Neutrophil (primary cell): ENCODE measurements around the gene MRPL24.

Source experiments
- H3K27ac ChIP-seq: fragments of 200-600 bp; sonication (generic); 2 replicates; pipeline ENCODE4 v1.5.1; 2016; ENCODE audit warnings: mild to moderate bottlenecking, moderate library complexity
- H3K27me3 ChIP-seq: fragments of 200-600 bp; sonication (generic); 2 replicates; pipeline ENCODE4 v1.6.0; 2016; ENCODE audit warnings: mild to moderate bottlenecking
- H3K36me3 ChIP-seq: fragments of 200-600 bp; sonication (generic); 2 replicates; pipeline ENCODE4 v1.5.1; 2017
- H3K4me1 ChIP-seq, 2 experiments: fragments of 200-600 bp in 1 of 2; sonication (generic) in 1 of 2; 1 replicate in 1 of 2; 2 replicates in 1 of 2; pipeline versions ENCODE4 v1.5.1 to v1.6.1; 2013 to 2016; ENCODE audit warnings: low read depth in 1 of 2, low read length in 1 of 2, mild to moderate bottlenecking in 1 of 2, moderate library complexity in 1 of 2; ENCODE audit not compliant: control insufficient read depth in 1 of 2, insufficient read depth in 1 of 2
- H3K4me3 ChIP-seq, 2 experiments: fragments of 200-600 bp in 1 of 2; sonication (generic) in 1 of 2; 1 replicate in 1 of 2; 2 replicates in 1 of 2; pipeline ENCODE4 v1.5.1; 2013 to 2016; ENCODE audit warnings: low read depth in 1 of 2, low read length in 1 of 2, mild to moderate bottlenecking in 1 of 2, moderate library complexity in 1 of 2
- H3K9me3 ChIP-seq: fragments of 200-600 bp; sonication (generic); 2 replicates; pipeline ENCODE4 v1.5.1; 2016
- TF ChIP-seq, protein P1 (sequence below): fragments of 200-600 bp; sonication (generic); IDR thresholded peaks from 2 replicates; pipeline ENCODE4 v1.5.1; 2016; ENCODE audit warnings: antibody characterized with exemption

MRPL24 gene

GRCh38 chr1:156740237-156740740 is 599 bp downstream of the MRPL24 start:
- peaks cover 44% of the 10 kb centered on the region for H3K36me3 ChIP-seq
- TF ChIP-seq, protein P1, sequence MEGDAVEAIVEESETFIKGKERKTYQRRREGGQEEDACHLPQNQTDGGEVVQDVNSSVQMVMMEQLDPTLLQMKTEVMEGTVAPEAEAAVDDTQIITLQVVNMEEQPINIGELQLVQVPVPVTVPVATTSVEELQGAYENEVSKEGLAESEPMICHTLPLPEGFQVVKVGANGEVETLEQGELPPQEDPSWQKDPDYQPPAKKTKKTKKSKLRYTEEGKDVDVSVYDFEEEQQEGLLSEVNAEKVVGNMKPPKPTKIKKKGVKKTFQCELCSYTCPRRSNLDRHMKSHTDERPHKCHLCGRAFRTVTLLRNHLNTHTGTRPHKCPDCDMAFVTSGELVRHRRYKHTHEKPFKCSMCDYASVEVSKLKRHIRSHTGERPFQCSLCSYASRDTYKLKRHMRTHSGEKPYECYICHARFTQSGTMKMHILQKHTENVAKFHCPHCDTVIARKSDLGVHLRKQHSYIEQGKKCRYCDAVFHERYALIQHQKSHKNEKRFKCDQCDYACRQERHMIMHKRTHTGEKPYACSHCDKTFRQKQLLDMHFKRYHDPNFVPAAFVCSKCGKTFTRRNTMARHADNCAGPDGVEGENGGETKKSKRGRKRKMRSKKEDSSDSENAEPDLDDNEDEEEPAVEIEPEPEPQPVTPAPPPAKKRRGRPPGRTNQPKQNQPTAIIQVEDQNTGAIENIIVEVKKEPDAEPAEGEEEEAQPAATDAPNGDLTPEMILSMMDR: no peak
- peaks cover 27 to 33% of the 10 kb centered on the region in 2 experiments for H3K4me1 ChIP-seq
- H3K4me3 ChIP-seq: peak overlapping the region; percentile 77 to 82
- no peaks in the 10 kb centered on the region for H3K27me3 ChIP-seq
- H3K9me3 ChIP-seq: no peaks in the 10 kb centered on the region
- peak overlapping the region; percentile 90 for H3K27ac ChIP-seq

- Histone ChIP-seq H3K9me3 (no peaks in the 10 kb centered on the region), H3K27ac (no peak overlapping the region), H3K36me3 (peaks cover 42% of the 10 kb centered on the region), H3K4me3 (no peak overlapping the region), H3K4me1 (peaks cover 16 to 25% of the 10 kb centered on the region in 2 experiments), H3K27me3 (no peaks in the 10 kb centered on the region)
- TF ChIP-seq, protein P1: no peak
Observed at GRCh38 chr1:156738916-156739315, 2.0 kb downstream of the MRPL24 start.

DNA sequence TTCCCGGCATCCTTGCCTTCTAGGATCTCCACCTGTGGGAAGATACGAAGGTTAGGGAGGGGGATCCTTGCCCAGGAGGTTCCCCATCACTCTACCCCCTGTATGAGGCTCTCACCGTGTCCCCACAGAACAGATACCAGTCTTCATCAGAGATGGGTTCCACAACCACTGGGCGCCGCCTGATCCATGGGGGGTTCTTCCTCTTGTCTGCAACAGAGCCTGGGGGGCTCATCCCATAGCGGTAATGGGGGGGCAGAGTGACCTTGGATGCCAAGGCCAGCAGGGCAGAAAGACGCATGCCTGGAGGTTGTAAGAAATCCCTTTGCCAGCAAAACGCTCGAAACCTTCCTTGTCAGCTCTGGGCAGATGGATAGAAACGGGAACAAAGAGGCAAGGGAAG is 2.5 kb downstream of the MRPL24 start:
- Histone ChIP-seq H3K4me3 (no peak overlapping the region), H3K27ac (no peak overlapping the region), H3K9me3 (no peaks in the 10 kb centered on the region), H3K4me1 (peaks cover 16 to 20% of the 10 kb centered on the region in 2 experiments), H3K36me3 (peaks cover 42% of the 10 kb centered on the region), H3K27me3 (no peaks in the 10 kb centered on the region)
- TF ChIP-seq, protein P1: no peak

DNA sequence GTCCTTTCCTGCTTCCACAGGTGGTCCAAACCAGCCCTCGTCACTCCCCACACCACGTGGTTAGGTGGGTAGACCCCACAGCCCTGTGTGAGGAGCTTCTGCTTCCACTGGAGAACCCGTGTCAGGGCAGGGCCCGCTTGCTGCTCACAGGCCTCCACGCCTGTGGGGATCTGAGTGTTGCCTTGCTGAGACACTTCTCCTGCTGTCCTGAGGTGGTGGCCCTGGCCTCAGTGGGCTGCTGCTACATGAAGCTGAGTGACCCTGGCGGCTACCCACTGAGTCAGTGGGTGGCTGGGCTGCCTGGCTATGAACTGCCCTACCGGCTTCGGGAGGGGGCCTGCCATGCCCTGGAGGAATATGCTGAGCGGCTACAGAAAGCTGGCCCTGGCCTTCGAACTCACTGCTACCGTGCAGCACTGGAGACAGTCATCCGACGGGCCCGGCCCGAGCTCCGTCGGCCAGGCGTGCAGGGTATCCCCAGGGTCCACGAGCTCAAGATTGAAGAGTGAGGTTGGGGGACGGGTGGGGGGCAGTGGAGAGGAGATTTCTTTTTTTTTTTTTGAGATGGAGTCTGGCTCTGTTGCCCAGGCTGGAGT is 6.8 kb downstream of the MRPL24 start:
- no peaks in the 10 kb centered on the region for H3K27me3 ChIP-seq
- no peak overlapping the region for H3K4me3 ChIP-seq
- peaks cover 52% of the 10 kb centered on the region for H3K36me3 ChIP-seq
- no peaks in the 10 kb centered on the region for H3K9me3 ChIP-seq
- peaks cover 4 to 6% of the 10 kb centered on the region in 2 experiments for H3K4me1 ChIP-seq
- no peak overlapping the region for H3K27ac ChIP-seq
- TF ChIP-seq, protein P1: no peak

DNA sequence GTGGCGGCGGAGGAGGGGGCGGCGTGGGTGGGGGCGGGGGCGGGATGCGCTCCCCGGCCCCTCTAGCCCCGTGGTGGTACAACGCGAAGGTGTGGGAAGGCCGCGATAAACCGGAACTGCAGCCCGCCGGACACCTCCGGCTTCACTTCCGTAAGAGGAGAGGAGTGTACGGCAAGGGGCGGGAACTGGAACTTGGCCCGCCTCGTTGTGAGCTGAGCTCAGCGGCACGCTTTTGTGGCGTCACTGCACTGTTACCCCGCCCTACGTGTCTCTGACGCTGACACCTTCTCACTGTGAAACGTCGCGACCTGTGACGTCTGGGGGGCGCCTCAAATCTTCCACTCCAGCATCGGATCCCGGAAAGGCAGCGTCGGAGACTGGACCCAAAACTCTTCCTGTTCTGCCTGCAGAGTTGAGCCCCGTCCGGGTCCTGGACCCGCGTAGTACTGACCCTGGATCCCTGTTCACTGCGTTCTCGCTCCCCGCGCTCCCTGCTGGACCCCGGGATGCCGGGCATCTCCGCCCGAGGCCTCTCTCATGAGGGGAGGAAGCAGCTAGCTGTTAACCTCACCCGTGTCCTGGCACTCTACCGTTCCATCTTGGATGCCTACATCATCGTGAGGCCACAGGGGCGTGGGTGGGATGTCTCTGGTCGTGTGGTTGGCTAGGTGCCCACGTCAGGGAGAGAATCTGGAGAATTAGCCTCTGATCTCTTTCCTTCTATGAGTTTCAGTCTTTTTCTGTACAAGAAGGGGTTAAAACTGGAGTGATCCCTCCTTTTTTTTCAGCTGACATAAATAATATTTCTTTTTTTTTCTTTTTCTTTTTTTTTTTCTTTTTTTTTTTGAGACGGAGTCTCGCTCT is 12.1 kb downstream of the MRPL24 start, which contains the start of gene ISG20L2:
ISG20L2 (minus strand) TSS at position 168 of the 864 bp plus-strand sequence. CDS start 1,114 bp downstream, outside the sequence.
- H3K36me3 ChIP-seq: peaks cover 31% of the 10 kb centered on the region
- no peaks in the 10 kb centered on the region for H3K27me3 ChIP-seq
- TF ChIP-seq, protein P1: peak; percentile 51
- H3K9me3 ChIP-seq: no peaks in the 10 kb centered on the region
- H3K4me3 ChIP-seq: peak within 1 kb of the TSS; percentile 88 to 98
- H3K4me1 ChIP-seq: peaks cover 37 to 42% of the 10 kb centered on the region in 2 experiments
- H3K27ac ChIP-seq: peak within 1 kb of the TSS; percentile 98
